ENCODE measurements around the gene HHAT.

HHAT gene

DNA sequence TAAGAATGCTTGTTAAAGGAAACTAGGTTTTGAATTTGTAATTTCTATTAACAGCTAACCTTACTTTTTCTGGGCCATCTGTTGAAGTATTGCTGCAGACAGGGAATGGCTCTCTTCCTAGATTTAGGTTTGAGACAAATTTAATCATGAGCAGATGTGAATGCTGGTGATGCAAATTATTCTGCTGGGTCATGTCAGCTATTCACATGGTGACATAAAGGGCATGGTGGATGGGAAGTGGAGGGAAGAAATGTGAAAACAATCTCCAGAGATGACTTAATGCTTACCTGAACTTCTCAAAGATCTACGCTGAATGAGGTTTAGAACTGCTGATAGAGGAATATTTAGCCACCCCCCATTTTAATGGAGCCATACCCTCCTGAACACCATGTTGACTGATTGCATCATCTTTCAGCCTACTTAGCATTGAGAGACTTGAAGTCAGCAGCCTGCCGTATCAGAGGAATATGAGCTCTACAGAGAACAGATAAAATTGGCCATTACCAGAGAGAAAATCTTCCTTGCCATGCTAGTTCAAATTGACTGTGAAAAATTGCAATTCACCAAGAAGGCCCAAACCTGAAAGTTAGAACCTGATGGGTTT lies 138.8 kb downstream of the HHAT start:
- Histone ChIP-seq H3K4me3 (ENCODE audit: insufficient read depth, low read depth, low read length, poor library complexity, severe bottlenecking) (no peak overlapping the region), H3K9me3 (ENCODE audit: control insufficient read depth, low read length) (no peaks in the 10 kb centered on the region), H3K36me3 (ENCODE audit: control insufficient read depth, insufficient read depth, low read length) (no peaks in the 10 kb centered on the region), H3K27me3 (replicated peaks; ENCODE audit: control insufficient read depth, insufficient read depth, low read length, poor library complexity, severe bottlenecking) (no peaks in the 10 kb centered on the region), H3K4me1 (ENCODE audit: control insufficient read depth, insufficient read depth, low read length, poor library complexity, severe bottlenecking) (no peaks in the 10 kb centered on the region), H3K27ac (ENCODE audit: insufficient read depth, low read length, poor library complexity, severe bottlenecking) (no peak overlapping the region)
- no peak for DNase-seq

DNA sequence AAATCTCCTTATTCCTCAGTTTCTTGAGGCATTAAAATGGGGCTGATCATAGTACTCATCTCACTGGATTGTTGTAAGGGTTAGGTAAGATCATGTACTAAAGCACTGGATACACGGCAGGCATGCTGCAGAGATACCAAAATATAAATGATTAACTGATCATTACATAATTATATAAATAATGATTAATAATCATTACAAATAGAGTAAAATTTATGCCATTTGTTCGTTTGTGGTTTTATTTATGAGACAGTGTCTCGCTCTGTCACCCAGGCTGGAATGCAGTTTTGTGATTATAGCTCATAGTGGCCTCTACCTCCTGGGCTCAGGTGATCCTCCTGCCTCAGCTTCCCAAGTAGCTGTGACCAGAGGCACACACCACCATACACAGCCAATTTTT lies 140.7 kb downstream of the HHAT start:
- Histone ChIP-seq H3K9me3 (ENCODE audit: control insufficient read depth, low read length) (no peaks in the 10 kb centered on the region), H3K36me3 (ENCODE audit: control insufficient read depth, insufficient read depth, low read length) (no peaks in the 10 kb centered on the region), H3K4me1 (ENCODE audit: control insufficient read depth, insufficient read depth, low read length, poor library complexity, severe bottlenecking) (no peaks in the 10 kb centered on the region), H3K4me3 (ENCODE audit: insufficient read depth, low read depth, low read length, poor library complexity, severe bottlenecking) (no peak overlapping the region), H3K27me3 (replicated peaks; ENCODE audit: control insufficient read depth, insufficient read depth, low read length, poor library complexity, severe bottlenecking) (no peaks in the 10 kb centered on the region), H3K27ac (ENCODE audit: insufficient read depth, low read length, poor library complexity, severe bottlenecking) (no peak overlapping the region)
- DNase-seq: no peak

DNA sequence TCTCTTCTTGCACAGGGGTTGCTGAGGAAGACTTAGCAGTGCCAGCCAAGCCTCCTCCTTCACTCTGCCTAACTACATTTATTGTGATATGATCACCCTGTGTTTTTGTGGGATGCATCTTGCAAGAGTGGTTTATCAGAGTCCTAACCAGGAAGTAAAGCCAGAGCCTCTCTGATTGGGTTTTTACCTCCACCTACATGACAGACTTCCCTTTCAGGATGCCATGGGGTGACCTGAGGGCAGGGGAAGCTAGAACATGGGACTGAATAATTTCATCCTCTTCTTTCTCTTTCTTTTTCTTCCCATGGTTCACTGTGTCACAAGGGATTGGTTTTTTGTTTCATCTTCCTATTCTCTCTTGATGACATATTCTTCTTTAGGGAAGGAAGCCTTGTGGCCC lies 146.6 kb downstream of the HHAT start:
- Histone ChIP-seq H3K9me3 (ENCODE audit: control insufficient read depth, low read length) (no peaks in the 10 kb centered on the region), H3K27ac (ENCODE audit: insufficient read depth, low read length, poor library complexity, severe bottlenecking) (no peak overlapping the region), H3K36me3 (ENCODE audit: control insufficient read depth, insufficient read depth, low read length) (no peaks in the 10 kb centered on the region), H3K4me1 (ENCODE audit: control insufficient read depth, insufficient read depth, low read length, poor library complexity, severe bottlenecking) (no peaks in the 10 kb centered on the region), H3K4me3 (ENCODE audit: insufficient read depth, low read depth, low read length, poor library complexity, severe bottlenecking) (no peak overlapping the region), H3K27me3 (replicated peaks; ENCODE audit: control insufficient read depth, insufficient read depth, low read length, poor library complexity, severe bottlenecking) (no peaks in the 10 kb centered on the region)
- no peak for DNase-seq

GRCh38 chr1:210475806-210476205 lies 147.1 kb downstream of the HHAT start:
- Histone ChIP-seq H3K4me1 (ENCODE audit: control insufficient read depth, insufficient read depth, low read length, poor library complexity, severe bottlenecking) (no peaks in the 10 kb centered on the region), H3K9me3 (ENCODE audit: control insufficient read depth, low read length) (no peaks in the 10 kb centered on the region), H3K27ac (ENCODE audit: insufficient read depth, low read length, poor library complexity, severe bottlenecking) (no peak overlapping the region), H3K27me3 (replicated peaks; ENCODE audit: control insufficient read depth, insufficient read depth, low read length, poor library complexity, severe bottlenecking) (no peaks in the 10 kb centered on the region), H3K4me3 (ENCODE audit: insufficient read depth, low read depth, low read length, poor library complexity, severe bottlenecking) (no peak overlapping the region), H3K36me3 (ENCODE audit: control insufficient read depth, insufficient read depth, low read length) (no peaks in the 10 kb centered on the region)
- no peak for DNase-seq

DNA sequence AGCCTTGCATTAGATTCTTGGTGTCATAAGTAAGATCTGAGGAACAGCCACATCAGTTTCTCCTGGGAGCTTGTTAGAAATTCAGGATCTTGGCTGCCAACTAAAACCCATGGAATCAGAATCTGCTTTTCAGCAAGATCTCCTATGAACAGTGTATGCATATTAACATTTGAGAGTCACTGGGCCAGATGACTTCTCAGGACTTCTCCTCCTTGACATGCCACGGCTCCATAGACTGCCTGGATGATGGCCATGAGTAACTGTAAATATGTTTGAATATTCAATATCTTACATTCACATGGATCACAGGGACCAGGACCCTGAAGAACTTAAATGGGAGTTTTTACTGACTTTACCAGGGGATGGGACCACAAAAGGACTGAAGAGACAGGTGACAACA lies 148.0 kb downstream of the HHAT start:
- Histone ChIP-seq H3K36me3 (ENCODE audit: control insufficient read depth, insufficient read depth, low read length) (no peaks in the 10 kb centered on the region), H3K27me3 (replicated peaks; ENCODE audit: control insufficient read depth, insufficient read depth, low read length, poor library complexity, severe bottlenecking) (no peaks in the 10 kb centered on the region), H3K4me1 (ENCODE audit: control insufficient read depth, insufficient read depth, low read length, poor library complexity, severe bottlenecking) (no peaks in the 10 kb centered on the region), H3K27ac (ENCODE audit: insufficient read depth, low read length, poor library complexity, severe bottlenecking) (no peak overlapping the region), H3K9me3 (ENCODE audit: control insufficient read depth, low read length) (no peaks in the 10 kb centered on the region), H3K4me3 (ENCODE audit: insufficient read depth, low read depth, low read length, poor library complexity, severe bottlenecking) (no peak overlapping the region)
- no peak for DNase-seq

DNA sequence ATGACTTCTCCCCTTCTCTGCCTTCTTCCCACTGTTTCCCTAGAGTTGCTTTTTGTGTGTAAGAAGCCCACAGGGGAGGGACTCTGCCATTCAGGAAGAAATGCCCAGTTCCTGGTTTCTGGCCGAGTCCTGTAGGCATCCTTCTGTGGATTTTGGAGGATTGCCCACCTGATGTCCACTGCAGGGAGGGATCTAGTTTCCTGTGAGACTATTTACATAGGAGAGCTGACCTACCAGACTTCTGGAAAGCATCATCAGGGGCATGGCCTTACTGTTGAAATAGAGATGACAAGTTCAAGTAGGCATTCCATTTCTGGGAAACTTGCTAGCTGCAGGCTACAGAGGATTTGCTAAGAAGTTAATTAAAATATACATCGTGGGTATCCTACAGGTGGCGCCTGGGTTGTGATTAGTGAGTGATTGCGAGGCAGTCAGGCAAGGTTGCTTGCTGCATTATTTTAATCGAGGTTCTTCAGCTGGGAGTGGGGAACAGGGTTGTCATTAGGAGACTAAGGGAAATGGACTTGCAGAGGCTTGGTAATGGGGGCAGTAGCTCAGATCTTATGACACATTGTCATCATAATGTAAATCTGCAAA lies 148.7 kb downstream of the HHAT start:
- Histone ChIP-seq H3K9me3 (ENCODE audit: control insufficient read depth, low read length) (no peaks in the 10 kb centered on the region), H3K27ac (ENCODE audit: insufficient read depth, low read length, poor library complexity, severe bottlenecking) (no peak overlapping the region), H3K36me3 (ENCODE audit: control insufficient read depth, insufficient read depth, low read length) (no peaks in the 10 kb centered on the region), H3K27me3 (replicated peaks; ENCODE audit: control insufficient read depth, insufficient read depth, low read length, poor library complexity, severe bottlenecking) (no peaks in the 10 kb centered on the region), H3K4me1 (ENCODE audit: control insufficient read depth, insufficient read depth, low read length, poor library complexity, severe bottlenecking) (no peaks in the 10 kb centered on the region), H3K4me3 (ENCODE audit: insufficient read depth, low read depth, low read length, poor library complexity, severe bottlenecking) (no peak overlapping the region)
- DNase-seq: no peak

DNA sequence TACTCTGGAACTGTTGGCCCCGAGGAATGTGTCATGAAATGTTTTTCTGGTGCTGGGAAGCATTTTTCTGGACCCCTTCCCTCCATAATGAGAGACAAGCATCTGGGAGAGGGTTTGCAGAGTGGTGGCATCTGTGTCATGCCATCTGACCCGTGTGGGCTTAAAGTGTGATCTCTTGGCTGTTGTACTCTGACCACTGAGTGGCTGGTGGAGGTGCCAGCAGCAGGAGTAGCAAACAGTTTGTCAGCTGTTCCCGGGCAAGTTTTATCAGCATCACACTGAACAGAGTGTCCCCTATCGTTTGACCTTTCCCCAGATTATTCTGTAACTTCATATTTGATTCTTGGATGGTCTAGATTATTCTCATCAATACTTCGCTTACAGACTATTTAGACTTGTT lies 150.1 kb downstream of the HHAT start:
- H3K36me3 ChIP-seq (ENCODE audit: control insufficient read depth, insufficient read depth, low read length): no peaks in the 10 kb centered on the region
- no peak overlapping the region for H3K4me3 ChIP-seq (ENCODE audit: insufficient read depth, low read depth, low read length, poor library complexity, severe bottlenecking)
- H3K9me3 ChIP-seq (ENCODE audit: control insufficient read depth, low read length): no peaks in the 10 kb centered on the region
- no peak for DNase-seq
- no peak overlapping the region for H3K27ac ChIP-seq (ENCODE audit: insufficient read depth, low read length, poor library complexity, severe bottlenecking)
- no peaks in the 10 kb centered on the region for H3K27me3 ChIP-seq (replicated peaks; ENCODE audit: control insufficient read depth, insufficient read depth, low read length, poor library complexity, severe bottlenecking)
- H3K4me1 ChIP-seq (ENCODE audit: control insufficient read depth, insufficient read depth, low read length, poor library complexity, severe bottlenecking): no peaks in the 10 kb centered on the region

DNA sequence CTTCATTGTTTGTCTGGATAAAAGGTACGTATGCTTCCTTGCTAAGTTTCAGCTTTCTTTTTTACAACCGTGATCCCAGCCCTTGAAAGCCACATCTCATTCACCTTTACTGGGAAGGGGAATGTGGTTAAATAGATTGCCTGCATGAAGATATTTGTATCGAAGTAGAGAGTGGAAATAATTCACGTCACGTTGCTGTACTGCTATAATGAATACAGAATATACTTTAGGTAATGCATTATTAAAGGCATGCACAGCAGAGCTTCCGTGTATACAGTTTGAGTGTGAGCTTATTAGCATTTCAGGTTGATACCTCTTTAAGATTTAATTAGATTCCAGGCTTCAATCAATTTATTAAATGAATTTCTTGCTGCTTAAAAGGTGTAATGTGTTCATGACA lies 153.8 kb downstream of the HHAT start:
- no peaks in the 10 kb centered on the region for H3K9me3 ChIP-seq (ENCODE audit: control insufficient read depth, low read length)
- no peaks in the 10 kb centered on the region for H3K27me3 ChIP-seq (replicated peaks; ENCODE audit: control insufficient read depth, insufficient read depth, low read length, poor library complexity, severe bottlenecking)
- no peak overlapping the region for H3K4me3 ChIP-seq (ENCODE audit: insufficient read depth, low read depth, low read length, poor library complexity, severe bottlenecking)
- H3K27ac ChIP-seq (ENCODE audit: insufficient read depth, low read length, poor library complexity, severe bottlenecking): no peak overlapping the region
- DNase-seq: no peak
- no peaks in the 10 kb centered on the region for H3K36me3 ChIP-seq (ENCODE audit: control insufficient read depth, insufficient read depth, low read length)
- H3K4me1 ChIP-seq (ENCODE audit: control insufficient read depth, insufficient read depth, low read length, poor library complexity, severe bottlenecking): no peaks in the 10 kb centered on the region

DNA sequence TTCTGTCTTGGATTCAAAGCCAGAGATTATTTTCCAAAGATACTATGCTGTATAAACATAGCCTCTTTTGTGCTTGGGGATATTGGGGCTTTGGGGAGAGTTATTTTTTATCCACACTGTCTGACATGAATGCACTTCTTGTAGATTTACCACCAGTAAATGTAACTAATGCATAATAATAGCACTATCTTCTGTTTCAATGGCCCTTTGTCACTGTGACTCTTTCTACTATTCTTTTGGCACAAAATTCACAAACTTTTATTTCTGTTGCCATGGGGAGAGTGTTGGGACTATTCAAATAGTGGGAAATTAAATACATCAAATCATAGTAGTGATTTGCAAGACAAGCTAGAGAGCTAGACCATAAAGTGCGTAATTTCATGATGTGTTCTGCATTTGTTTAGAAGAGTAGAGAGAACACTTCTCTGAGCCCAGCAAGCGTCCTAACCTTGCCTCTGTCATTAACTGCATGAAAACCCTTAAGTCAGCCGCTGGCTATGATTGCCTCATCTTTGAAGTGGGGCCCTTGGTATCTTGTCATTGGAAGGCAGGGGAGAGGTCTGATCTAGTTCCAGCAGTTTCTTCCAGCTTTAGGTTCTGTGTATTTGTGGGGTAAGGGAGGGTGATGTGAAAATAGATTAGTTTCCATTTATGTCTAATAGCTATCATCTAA lies 154.4 kb downstream of the HHAT start:
- H3K36me3 ChIP-seq (ENCODE audit: control insufficient read depth, insufficient read depth, low read length): no peaks in the 10 kb centered on the region
- no peaks in the 10 kb centered on the region for H3K27me3 ChIP-seq (replicated peaks; ENCODE audit: control insufficient read depth, insufficient read depth, low read length, poor library complexity, severe bottlenecking)
- no peaks in the 10 kb centered on the region for H3K9me3 ChIP-seq (ENCODE audit: control insufficient read depth, low read length)
- H3K4me3 ChIP-seq (ENCODE audit: insufficient read depth, low read depth, low read length, poor library complexity, severe bottlenecking): no peak overlapping the region
- no peak for DNase-seq
- no peak overlapping the region for H3K27ac ChIP-seq (ENCODE audit: insufficient read depth, low read length, poor library complexity, severe bottlenecking)
- no peaks in the 10 kb centered on the region for H3K4me1 ChIP-seq (ENCODE audit: control insufficient read depth, insufficient read depth, low read length, poor library complexity, severe bottlenecking)

- no peak overlapping the region for H3K27ac ChIP-seq (ENCODE audit: insufficient read depth, low read length, poor library complexity, severe bottlenecking)
- no peaks in the 10 kb centered on the region for H3K4me1 ChIP-seq (ENCODE audit: control insufficient read depth, insufficient read depth, low read length, poor library complexity, severe bottlenecking)
- no peaks in the 10 kb centered on the region for H3K36me3 ChIP-seq (ENCODE audit: control insufficient read depth, insufficient read depth, low read length)
- no peak overlapping the region for H3K4me3 ChIP-seq (ENCODE audit: insufficient read depth, low read depth, low read length, poor library complexity, severe bottlenecking)
- no peaks in the 10 kb centered on the region for H3K27me3 ChIP-seq (replicated peaks; ENCODE audit: control insufficient read depth, insufficient read depth, low read length, poor library complexity, severe bottlenecking)
- DNase-seq: no peak
- no peaks in the 10 kb centered on the region for H3K9me3 ChIP-seq (ENCODE audit: control insufficient read depth, low read length)
Observed at GRCh38 chr1:210483821-210484220, 155.1 kb downstream of the HHAT start.
